ENCODE data around the gene HIVEP3.
A peak's percentile ranks its signal among the peaks of the same experiment; 100 is the strongest.

The HIVEP3 gene

DNA sequence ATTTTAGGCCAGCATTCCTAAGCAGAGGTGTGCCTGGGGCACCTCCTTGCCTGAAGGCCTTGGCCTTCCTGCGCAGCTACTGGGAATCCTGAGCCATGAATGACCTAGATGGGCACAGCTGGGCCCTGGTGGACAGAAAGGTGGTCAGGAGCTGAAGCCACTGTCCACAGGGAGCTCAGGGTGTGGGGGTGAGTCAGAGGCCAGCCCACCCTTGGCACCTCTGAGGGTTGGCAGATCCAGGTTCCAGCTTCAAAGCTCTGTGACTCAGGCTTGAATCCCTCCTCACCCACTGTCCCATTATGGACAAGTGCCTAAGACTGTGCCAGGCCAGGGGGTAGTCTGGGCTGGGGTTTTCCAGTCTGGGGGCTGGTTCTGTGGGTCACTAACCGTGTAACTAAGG is 427.8 kb downstream of the HIVEP3 start:
- DNase-seq = no peak

DNA sequence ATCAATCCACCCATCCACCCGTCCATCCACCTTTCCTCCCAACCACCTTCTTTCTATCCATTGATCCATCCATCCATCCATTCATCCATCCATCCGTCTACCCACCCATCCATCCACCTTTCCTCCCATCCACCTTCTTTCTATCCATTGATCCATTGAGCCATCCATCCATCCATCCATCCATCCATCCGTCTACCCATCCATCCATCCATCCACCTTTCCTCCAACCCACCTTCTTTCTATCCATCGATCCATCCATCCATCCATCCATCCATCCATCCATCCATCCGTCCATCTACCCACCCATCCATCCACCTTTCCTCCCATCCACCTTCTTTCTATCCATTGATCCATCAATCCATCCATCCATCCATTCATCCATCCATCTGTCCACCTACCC is 429.2 kb downstream of the HIVEP3 start:
- no peak for DNase-seq

DNA sequence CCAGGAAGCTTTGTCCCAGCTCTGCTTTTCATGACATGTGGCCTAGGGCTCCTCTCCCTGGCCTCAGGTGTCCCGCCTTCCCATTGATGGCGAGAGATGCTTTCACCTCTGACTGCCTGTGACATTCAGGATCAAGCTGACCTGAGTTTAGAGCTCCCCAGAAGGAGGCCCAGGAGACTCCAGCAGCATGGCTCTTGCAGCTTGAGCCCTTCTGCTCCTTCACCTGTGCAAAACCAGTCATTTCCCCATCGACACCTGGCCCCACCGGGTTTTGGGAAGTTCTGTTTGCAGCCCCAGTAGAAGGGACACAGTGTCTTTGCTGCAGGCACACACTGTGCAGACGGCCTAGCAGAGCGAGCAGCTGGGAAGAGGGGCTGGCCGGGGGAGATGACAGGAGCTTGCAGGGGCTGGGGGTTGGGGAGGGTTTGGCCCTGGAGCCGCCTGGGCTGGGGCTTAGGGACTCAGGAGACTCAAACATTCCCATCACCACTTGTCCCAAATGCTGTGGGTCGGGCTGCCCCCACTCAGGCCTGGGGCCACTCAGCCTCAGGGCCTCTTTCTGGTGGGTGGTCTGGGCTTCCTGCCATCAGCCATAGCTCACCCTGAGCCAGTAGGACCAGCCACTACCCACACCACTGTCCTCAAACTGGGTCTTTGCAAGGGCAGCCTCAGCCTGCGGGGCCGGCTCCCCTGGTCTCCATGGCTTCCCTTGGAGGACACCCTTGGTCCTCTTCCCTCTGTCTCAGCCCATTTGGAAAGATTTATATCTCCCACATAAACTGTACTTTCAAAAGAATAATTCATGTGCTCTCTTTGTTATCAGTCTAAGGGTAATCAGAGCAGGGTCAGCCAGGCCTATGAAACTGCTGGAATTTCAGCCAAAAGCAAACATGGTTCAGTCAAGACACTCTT is 430.4 kb downstream of the HIVEP3 start:
- DNase-seq = no peak

DNA sequence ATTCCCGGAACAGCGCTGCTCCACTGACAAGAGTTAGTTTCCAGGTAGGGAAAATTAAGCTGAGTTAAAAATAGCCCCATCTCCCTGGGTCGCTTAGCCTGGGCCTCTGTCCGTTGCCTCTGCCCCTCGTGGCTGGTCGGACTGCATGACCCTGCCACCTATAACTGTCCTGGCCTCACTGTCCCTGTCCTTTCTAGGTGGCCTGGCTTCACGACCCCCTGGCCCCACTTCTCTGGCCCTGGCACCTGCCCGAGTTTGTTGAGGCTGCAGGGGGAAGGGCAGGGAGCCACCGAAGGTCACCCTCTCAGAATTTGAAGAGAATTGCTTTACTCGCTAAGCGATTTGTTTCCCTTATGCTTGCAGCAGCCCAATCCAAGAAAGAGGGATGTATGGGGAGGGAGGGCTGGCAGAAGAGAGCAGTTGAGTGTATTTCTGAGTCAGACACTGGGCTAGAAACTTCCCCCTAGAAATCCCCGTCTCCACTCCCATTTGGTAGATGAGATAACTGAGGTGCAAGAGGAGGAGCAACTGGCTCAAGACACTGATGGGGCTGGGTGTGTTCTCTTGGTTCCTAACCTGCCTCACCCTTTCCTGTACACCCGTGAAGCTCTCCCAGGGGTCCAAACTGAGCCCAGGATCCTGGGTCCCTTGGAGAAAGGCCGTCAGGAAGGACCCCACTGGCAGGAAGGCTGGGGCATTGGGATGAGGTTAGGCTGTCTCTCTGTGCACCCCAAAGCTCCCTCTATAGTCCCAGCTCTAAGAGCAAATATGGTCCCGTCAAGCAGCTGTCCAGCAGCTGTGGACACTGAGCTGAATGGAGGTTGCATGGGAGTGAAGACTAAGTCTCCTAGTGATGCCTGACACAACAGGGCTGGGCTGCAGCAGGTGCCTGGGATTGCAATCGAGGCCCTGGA is 431.3 kb downstream of the HIVEP3 start:
- no peak for DNase-seq

DNA sequence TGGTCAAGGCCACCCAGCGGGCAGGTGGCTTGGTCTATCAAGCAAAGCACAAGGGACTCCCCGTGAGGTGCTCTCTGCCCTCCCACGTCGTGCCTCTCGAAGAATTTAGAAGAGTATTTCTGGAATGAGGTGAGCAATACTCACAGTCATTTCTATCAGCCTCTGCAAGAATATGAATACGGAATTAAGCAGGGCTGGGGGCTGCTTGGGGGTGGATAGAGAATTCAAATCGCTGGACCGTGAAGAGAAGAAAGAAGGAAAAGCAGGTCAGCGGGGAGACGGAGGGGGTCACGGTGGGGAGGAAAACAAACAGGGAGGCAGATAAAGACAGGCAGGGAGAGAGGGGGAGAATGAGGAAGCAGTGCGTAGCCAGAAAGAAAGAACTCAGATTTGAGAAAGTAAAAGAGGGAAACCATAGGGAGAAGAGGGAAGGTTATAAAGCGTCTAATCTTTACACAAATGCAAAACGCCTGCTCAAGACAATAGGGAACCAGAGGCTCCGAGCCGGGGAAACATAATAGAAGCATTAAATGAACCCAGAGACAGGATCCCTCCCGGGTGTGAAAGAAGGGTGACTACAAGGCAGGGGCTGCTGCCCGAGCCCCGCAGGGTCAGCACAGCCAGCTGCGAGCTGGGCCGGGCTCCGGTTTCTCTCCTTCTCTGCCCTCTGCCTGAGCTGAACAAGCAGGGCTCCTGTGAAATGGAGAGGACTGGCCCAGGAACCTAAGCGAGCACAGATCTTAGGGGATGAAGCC is 432.2 kb downstream of the HIVEP3 start:
- DNase-seq = no peak

DNA sequence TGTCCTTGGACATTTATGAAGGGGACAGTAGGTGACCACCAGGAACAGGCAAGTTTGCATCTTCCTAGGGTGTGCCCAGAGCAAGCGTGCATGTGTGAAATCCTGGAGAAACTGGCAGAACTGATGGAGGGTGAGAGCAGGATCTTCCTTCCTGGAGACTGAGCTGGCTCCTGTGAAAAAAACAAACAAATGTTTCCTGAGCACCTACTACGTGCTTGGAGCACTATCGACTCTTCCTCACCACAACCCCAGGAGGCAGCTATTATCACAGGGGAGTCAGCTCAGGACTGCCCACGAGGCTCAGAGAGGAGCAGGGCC is 432.7 kb downstream of the HIVEP3 start:
- no peak for DNase-seq

DNA sequence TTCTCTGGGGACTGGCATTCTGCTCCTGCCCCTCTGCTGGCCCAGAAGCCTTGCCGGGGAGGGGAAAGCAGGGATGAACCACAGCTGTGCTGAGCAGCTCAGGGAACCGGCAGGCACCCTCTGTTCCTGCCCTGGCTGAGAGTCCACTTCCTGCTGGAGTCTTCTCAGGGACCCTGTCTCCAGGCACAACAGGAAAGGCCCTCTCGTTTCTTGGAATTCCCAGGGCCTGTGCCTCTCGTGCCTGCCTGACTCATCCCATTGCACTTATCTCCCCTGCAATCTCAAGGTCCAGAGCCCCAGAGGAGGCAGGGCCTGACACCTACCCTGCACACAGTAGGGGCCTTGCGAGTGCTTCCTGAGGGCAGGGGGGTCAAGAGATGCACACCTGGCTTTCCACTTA is 433.1 kb downstream of the HIVEP3 start:
- DNase-seq = no peak

DNA sequence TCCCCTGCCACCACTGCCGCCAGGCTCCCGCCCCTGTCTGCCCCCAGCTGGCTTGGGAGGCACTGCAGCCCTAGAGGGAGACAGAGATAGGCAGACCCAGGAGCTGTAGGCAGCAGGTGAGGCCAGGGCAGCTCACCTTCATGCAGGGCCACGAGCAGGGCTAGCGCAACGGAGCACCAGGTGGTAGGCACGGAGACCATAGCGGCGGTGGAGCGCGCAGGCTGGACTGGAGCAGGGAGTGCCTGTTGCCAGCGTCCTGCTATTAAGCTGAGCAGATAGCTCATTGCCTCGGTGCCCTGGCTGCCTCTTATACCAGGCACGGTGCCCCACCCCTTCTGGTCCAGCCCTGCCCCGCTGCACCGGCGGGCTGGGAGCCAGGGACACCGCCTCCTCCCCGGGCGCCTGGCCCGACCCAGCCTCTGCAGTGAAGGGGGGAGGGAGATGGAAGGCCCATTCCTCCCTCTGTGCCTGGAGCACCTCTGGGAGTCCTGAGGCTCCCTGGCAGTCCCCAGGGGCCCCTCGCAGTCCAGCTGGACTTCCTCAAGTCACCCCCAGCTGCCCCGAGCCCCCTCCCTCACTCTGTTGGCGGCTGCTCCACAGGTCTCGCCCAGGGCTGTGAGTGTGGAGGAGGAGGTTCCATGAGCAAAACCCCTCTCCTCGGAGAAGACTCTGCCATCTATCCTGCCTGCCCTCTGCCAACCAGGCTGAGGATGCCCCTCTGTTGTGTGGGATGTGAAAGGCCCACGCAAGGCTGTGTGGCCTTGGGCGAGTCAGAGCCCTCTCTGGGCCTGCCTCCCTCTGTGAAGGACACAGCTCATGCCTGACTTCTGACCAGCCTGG is 434.1 kb downstream of the HIVEP3 start, which contains the start of gene EDN2:
Gene EDN2 (minus strand): TSS at position 282 of the 840 bp plus-strand sequence. CDS start 82 bp downstream, at position 200.
- peak in 1 of 2 experiments; percentile 92 for DNase-seq

DNA sequence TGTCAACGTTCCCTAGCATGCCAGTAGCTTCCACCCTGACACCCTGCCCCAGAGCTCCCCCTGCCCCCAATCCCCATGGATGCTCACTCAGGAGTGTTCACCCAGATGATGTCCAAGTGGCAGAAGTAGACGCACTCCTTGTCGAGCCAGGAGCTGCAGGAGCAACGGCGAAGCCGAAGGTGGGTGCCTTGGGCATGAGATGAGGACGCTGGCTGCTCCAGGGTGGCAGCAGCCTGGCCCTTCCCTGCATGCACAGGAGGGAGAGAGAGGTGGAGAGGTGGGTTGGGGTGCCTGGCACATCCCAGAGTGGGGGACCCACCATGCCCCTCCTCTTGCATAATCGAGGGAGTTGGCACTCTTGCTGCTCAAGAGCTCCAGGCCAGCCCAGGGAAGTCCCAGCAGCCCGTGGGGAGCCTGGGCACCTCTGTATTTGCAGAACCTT is 434.7 kb downstream of the HIVEP3 start:
- no peak for DNase-seq

DNA sequence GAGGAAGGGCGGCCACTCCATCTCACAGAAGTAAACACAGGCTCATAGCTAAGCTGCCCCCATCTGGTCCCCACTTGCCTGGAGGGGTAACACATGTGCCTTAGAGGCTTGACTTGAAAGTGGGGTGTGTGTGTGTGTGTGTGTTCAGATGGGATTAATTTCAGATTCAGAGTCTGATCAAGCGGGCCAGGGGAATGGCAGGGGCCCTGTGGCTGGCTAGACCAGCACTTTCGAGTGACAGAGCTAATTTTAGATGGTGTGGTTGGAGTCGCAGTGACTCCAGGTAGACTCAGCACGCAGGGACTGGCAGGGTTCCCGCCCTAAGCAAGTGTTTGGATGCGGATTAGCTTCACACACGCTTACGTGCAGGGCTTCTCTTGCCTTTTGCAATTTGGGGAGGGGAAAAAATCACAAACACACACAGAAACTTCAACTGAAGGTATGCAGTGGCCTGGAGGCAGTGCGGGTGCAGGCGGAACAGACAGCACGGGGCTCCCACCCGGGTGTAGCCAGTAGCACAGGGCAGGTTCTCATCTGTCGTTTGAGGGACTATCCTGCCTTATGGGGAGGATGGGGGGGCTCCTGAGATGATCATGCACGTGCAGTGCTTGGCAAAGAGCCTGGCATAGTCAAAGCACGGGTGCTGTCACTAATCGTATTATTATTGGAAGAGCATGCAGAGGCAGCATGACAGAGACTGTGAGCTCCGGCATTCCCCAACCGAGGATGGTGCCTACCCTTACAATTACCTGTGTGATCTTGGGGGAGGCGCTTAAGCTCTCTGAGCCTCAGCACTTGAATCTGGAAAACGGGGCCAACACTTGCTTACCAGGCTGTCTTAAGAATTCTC is 435.5 kb downstream of the HIVEP3 start:
- peak in 1 of 2 experiments; percentile 63 for DNase-seq

DNA sequence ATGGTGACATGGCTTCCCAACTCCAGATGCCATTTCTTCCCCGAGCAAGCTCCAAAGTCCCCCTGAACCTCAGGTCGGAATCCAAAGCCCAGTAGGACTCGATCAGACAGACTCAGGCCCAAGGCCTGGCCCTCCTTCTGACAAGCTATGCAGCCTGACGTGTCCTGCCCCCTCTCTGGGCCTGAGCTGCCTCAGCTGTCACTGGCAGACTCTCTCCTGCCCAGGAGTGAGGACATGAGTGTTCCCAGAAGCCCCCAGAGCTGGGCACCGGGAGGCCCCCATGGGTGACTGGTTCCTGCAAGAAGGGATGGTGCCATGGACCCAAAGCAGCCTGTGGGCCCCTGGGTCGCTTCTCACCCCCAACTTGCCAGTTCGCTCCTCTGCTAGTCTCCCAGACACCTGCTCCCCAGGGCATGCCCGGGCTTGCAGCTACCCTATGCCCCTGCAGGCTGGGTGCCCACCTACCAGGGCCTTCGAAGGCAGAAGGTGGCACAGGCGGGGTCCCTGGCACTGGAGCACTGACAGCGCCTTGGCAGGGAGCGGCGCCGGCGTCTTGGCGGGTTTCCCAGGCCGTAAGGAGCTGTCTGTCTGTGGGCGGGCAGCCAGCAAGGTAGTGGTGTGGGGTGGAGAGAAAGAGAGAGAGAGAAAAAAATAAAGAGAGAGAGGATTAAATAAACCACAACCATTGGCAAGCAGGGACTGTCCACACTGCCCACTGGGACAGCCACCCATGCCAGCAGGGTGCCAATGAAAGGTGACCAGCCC is 436.5 kb downstream of the HIVEP3 start:
- DNase-seq = peak; percentile 94 to 99

DNA sequence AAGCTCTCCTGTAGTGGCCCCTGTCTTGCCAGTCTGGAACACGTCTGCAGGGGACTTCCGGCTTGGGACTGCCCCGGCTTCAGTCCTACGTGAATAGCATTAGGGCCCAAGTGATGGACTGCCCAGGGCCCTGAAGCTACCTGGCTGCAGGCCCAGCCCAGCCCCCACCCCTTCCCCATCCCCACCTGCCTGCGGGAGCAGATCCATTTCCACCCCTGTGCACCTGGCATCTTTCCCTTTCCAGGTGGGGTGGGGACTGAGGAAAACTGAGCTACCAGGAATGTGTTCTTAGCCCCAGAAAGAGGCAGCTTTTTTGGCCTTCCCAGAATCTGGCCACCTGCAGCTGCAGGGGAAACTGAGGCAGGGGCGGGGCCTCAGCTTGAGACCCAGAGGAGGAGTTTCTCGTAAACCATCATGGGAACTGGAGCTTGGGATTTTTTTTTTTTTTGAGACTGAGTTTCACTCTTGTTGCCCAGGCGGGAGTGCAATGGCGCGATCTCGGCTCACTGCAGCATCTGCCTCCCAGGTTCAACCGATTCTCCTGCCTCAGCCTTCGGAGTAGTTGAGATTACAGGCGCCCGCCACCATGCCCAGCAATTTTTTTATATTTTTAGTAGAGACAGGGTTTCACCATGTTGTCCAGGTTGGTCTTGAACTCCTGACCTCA is 437.5 kb downstream of the HIVEP3 start:
- no peak for DNase-seq

DNA sequence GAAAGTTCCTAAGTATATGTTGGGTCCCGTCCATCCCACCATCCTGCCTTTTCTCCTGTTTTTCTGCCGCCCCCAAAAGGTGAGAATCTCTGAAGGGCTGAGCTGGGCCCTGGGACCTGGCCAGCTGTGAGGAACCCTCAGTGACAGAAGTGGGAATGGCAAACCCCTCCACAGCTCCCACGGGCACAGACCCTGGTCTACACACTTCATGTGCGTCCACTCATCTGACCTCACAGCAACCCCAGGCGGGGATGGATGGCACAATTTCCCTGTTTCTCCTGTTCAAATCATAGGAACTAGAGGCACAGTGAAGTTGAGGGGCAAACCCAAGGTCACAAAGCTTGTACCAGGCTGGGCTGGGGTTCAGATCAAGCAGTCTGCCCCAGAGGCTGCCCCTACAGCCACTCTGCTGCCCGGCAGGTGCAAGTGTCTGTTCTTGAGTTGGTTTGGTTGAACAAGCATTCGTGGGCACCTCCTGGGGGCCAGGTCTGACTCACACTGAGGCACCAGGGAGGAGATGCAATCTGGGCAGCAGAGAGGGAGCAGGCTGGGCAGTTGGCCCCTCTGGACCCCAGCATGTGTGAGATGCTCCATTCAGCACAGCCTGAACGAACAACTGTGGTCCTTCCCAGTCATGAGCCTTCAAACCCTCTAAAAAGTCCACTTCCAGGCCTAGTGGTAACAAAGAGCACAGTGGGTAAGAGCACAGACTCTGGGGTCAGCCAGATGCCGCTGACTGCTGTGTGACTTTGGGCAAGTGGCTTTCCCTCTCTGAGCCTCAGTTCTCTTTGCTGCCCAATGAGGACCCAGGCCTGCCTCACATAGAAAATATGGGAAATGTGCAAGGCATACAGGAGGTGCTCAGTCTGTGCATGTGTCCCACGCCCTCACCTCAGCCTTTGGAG is 438.3 kb downstream of the HIVEP3 start:
- DNase-seq = no peak

DNA sequence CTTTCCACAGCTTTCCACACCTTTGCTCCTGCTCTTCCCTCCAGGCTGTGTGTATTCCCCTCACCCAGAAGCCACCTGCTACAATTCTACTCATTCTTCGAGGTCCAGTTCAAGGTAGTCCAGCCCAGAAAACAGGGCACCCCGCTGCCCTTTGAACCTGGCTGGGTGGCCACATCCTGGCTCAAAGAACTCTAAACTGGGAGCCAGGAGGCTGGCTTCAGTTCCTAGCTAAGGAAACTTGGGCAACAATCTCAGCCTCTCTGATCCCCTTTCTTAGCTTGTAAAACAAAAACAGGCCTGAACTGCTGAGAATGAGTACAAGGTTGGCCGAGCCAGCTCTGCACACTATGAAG is 438.9 kb downstream of the HIVEP3 start:
- DNase-seq = no peak

DNA sequence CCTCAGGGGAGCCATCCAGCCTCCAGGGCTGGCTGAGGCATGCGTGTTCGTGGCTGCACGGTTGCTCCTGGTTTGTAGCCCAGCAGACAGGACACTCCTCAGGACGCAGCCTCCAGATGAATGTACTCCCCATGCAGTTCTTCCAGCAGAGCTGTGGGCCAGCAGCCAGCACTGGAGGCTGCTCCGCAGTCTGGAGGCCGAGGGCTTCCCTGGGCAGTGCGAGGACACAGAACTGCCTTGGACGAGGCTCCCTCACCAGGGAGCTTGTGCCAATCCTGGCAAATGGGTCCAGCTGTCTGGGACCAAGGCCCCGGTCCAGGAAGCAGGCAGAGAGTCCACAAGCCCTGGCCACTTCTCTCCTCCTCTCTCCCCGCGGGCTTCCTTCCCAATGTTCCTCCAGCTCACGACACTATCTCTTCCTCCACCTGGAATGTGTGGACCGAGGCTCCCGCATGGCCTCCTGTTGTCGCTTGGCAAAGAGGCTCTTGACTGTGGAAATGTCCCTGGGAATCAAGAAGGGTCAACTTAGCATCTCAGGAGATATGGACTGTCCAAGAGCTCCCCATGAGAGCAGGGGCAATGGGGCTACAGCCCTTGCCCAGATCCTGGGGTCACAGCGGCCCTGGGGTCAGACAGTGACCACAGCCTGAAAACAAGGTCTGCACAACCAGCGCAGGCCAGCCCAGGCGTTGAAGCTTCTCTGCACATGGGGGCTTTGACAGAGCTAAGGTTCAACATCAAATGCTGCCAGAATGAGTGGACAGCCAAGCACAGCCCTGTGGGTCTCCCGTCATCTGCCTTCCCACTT is 439.5 kb downstream of the HIVEP3 start:
- peak; percentile 70 to 94 for DNase-seq

DNA sequence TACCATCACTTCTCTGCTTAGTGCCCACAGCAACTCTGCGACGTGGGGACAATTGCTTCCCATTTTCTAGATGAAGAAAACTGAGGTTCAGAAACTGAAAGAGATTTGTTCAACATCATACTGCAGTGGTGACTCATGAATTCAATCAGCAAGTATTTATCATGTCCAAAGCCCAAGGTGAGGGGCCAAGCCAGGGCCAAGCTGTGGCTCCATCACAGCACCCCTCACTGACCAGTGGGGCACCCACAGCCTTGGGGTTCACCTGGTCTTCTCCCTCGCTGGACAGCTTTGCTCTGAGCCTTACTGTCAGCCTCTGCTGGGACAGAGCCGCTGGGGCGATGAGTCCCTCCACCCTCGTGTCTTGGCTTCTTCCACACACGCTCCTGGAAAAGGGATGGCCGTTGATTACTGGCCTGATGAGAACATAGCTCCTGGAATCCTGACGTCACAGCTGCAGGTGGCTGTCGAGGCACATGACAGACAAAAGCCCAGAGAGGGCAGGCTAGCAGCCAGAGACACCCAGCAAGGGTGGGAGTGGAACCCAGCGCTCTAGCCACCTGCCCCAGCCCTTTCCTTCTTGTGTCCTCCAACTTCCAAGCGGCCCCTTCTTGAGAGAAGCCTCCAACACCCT is 440.5 kb downstream of the HIVEP3 start:
- no peak for DNase-seq

DNA sequence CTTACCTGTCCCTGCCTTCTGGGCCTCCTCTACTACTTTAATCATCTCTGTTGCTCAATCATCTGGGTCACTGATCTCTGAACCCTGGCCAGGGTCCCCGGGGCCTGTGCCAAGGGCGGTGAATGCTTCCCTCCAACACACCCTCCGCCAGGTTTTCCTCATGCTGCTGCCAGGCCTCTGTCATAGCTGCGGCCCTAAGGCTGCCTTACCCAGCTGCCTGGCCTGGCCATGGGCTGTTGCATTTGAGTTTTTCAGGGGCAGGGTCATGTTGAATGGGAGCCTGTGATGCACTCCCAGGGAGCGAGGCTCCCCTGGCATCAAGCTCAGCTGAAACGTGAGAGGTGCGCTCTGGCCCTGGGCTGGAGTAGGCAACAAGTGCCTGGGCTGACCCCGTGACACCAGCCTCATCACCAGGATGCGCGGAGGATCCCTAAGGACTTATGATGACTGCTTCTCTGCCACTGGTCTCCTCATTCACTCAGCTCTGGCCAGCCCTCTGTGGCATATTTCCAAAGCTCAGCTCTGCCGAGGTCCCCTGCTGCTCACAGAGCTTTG is 441.8 kb downstream of the HIVEP3 start:
- DNase-seq = peak in 1 of 2 experiments; percentile 73
